ENCODE results near the gene SGMS1.

SGMS1 gene

DNA sequence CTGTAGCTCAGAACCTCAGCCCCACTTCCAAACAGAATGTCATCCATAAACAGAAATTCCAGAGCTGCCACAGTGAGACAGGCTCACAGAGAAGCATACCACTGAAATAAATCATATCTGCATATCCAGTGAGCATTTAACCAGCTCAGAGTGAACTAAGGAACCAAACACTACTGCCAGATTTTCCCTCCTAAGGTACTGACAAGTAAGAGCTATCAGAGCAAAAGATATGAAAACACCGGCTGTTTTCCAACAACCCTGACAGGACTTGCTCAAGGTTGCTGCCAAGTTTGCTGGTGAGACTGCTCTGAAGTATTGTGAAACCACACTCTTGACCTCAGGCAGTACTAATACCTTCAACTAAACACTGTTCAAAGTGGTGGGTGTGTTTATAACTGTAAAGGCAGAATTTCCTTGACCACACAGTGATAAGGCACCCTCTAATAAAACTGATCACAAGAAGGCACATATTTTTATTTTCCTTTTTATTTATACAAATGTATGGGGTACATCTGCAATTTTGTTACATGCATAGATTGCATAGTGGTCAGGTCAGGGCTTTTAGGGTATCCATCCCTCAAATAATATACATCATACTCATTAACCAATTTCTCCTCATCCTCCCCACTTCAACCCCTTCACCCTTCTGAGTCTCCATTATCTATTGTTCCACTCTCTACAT, 18.3 kb downstream of the SGMS1 start:
- Histone ChIP-seq H3K4me3 (ENCODE audit: insufficient read depth in 1 of 2, low read depth in 1 of 2, low read length in 2 of 2) (no peak overlapping the region), H3K9ac (ENCODE audit: low read length) (peak overlapping the region; percentile 63), H3K4ac (ENCODE audit: low read depth in 1 of 2, low read length in 2 of 2) (no peak overlapping the region), H3K18ac (ENCODE audit: low read depth in 1 of 2, low read length in 2 of 2) (no peak overlapping the region), H4K91ac (ENCODE audit: low read length) (no peak overlapping the region), H3K79me1 (replicated peaks; ENCODE audit: low read length, poor library complexity, severe bottlenecking) (peaks cover 15% of the 10 kb centered on the region), H2AFZ (ENCODE audit: low read depth, low read length) (no peak overlapping the region), H2AK5ac (ENCODE audit: low read length, severe bottlenecking) (no peak overlapping the region), H3K4me2 (ENCODE audit: low read length, poor library complexity, severe bottlenecking) (no peak overlapping the region), H2BK12ac (ENCODE audit: low read length in 2 of 2) (no peak overlapping the region), H2BK5ac (ENCODE audit: low read depth, low read length, poor library complexity, severe bottlenecking) (no peak overlapping the region), H3K23ac (ENCODE audit: low read length in 2 of 2) (no peak overlapping the region), H3K27me3 (ENCODE audit: control insufficient read depth in 1 of 2, insufficient read depth in 1 of 2, low read length in 2 of 2) (no peaks in the 10 kb centered on the region), H2BK15ac (ENCODE audit: low read depth, poor library complexity, severe bottlenecking) (no peak overlapping the region), H3K4me1 (ENCODE audit: control insufficient read depth, insufficient read depth, low read depth, low read length) (peaks cover 5% of the 10 kb centered on the region), H3K36me3 (ENCODE audit: control insufficient read depth in 1 of 2, insufficient read depth in 2 of 2, low read depth in 1 of 2, low read length in 2 of 2) (no peaks in the 10 kb centered on the region), H2BK120ac (ENCODE audit: low read depth, low read length) (no peak overlapping the region), H4K8ac (ENCODE audit: low read length) (no peak overlapping the region), H3K9me3 (ENCODE audit: control insufficient read depth, low read length) (no peaks in the 10 kb centered on the region), H3K14ac (ENCODE audit: low read length in 2 of 2) (no peak overlapping the region), H3K27ac (ENCODE audit: low read length, poor library complexity, severe bottlenecking) (peak overlapping the region; percentile 85)
- no CpG with 5 or more reads among the region's 1 CpG for WGBS
- peak; percentile 76 for DNase-seq

DNA sequence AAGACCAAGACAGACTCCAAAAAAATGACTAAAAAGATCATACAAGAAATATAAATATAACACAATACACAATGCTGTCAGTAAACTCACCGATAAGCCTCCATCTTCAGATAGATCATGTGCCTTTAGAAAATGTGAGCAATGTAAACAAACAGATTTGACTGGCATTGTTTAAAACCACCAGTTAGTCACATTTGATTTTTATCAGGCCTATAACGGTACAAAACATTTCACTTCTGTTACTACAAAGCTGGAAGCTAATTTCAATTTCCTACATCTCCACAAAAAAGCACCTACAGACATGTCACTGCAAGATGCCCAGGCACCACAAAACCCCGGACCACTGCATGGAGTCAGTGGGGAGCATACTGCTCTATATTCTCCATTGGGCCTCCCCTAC, 18.9 kb downstream of the SGMS1 start:
- WGBS: 23% methylated on average over 3 of the region's 3 CpGs
- no peak overlapping the region for H3K14ac ChIP-seq (ENCODE audit: low read length in 2 of 2)
- peak; percentile 9 for DNase-seq

DNA sequence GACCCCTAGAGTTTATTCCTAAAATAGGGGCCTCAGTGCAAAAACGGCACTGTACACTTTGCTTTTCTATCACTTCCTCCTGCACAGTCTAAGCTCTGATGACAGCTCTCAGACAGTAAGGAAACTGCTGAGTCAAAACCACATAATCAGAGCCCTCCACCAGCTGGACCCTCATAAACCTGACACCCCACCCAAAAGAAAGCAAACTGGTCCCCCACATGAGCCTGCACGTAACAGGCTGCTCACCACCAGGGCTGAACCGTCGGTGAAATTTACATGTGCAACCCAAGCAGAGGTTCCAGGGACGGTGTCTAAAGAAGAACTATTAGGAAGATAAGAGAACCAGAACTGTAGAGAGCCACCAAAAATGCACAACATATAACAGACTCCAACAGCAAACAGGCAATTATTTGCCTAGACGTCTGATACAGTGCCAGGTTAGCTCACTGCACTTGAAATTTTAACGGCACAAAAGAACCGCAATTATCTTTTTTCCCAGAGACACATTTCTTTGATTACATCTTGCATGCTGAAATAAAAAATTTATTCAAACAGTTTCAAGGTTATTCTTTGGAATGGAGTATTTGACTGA, 19.6 kb downstream of the SGMS1 start:
- peaks cover 5% of the 10 kb centered on the region for H3K4me1 ChIP-seq (ENCODE audit: control insufficient read depth, insufficient read depth, low read depth, low read length)
- no peaks in the 10 kb centered on the region for H3K27me3 ChIP-seq (ENCODE audit: control insufficient read depth in 1 of 2, insufficient read depth in 1 of 2, low read length in 2 of 2)
- no peak overlapping the region for H2BK120ac ChIP-seq (ENCODE audit: low read depth, low read length)
- H3K9me3 ChIP-seq (ENCODE audit: control insufficient read depth, low read length): no peaks in the 10 kb centered on the region
- H4K91ac ChIP-seq (ENCODE audit: low read length): no peak overlapping the region
- no peak overlapping the region for H4K8ac ChIP-seq (ENCODE audit: low read length)
- no peak overlapping the region for H3K14ac ChIP-seq (ENCODE audit: low read length in 2 of 2)
- H3K18ac ChIP-seq (ENCODE audit: low read depth in 1 of 2, low read length in 2 of 2): no peak overlapping the region
- H3K36me3 ChIP-seq (ENCODE audit: control insufficient read depth in 1 of 2, insufficient read depth in 2 of 2, low read depth in 1 of 2, low read length in 2 of 2): no peaks in the 10 kb centered on the region
- H2BK5ac ChIP-seq (ENCODE audit: low read depth, low read length, poor library complexity, severe bottlenecking): no peak overlapping the region
- peak overlapping the region; percentile 63 for H3K9ac ChIP-seq (ENCODE audit: low read length)
- H3K27ac ChIP-seq (ENCODE audit: low read length, poor library complexity, severe bottlenecking): no peak overlapping the region
- no peak overlapping the region for H2AFZ ChIP-seq (ENCODE audit: low read depth, low read length)
- H2AK5ac ChIP-seq (ENCODE audit: low read length, severe bottlenecking): no peak overlapping the region
- no peak overlapping the region for H3K4me3 ChIP-seq (ENCODE audit: insufficient read depth in 1 of 2, low read depth in 1 of 2, low read length in 2 of 2)
- H2BK12ac ChIP-seq (ENCODE audit: low read length in 2 of 2): no peak overlapping the region
- no peak overlapping the region for H3K4me2 ChIP-seq (ENCODE audit: low read length, poor library complexity, severe bottlenecking)
- peaks cover 8% of the 10 kb centered on the region for H3K79me1 ChIP-seq (replicated peaks; ENCODE audit: low read length, poor library complexity, severe bottlenecking)
- DNase-seq: peak; percentile 6
- no peak overlapping the region for H2BK15ac ChIP-seq (ENCODE audit: low read depth, poor library complexity, severe bottlenecking)
- 58% methylated on average over 8 of the region's 8 CpGs for WGBS
- H3K4ac ChIP-seq (ENCODE audit: low read depth in 1 of 2, low read length in 2 of 2): no peak overlapping the region
- peak overlapping the region in 1 of 2 experiments; percentile 59 for H3K23ac ChIP-seq (ENCODE audit: low read length in 2 of 2)

More for the DNA sequence above, 18.9 kb downstream of the SGMS1 start:
- Histone ChIP-seq H3K4me3 (ENCODE audit: insufficient read depth in 1 of 2, low read depth in 1 of 2, low read length in 2 of 2) (no peak overlapping the region), H3K9me3 (ENCODE audit: control insufficient read depth, low read length) (no peaks in the 10 kb centered on the region), H2AK5ac (ENCODE audit: low read length, severe bottlenecking) (no peak overlapping the region), H2BK12ac (ENCODE audit: low read length in 2 of 2) (no peak overlapping the region), H2BK120ac (ENCODE audit: low read depth, low read length) (no peak overlapping the region), H3K4ac (ENCODE audit: low read depth in 1 of 2, low read length in 2 of 2) (no peak overlapping the region), H3K4me1 (ENCODE audit: control insufficient read depth, insufficient read depth, low read depth, low read length) (peaks cover 5% of the 10 kb centered on the region), H3K4me2 (ENCODE audit: low read length, poor library complexity, severe bottlenecking) (no peak overlapping the region), H3K79me1 (replicated peaks; ENCODE audit: low read length, poor library complexity, severe bottlenecking) (peaks cover 12% of the 10 kb centered on the region), H4K91ac (ENCODE audit: low read length) (no peak overlapping the region), H4K8ac (ENCODE audit: low read length) (no peak overlapping the region), H3K36me3 (ENCODE audit: control insufficient read depth in 1 of 2, insufficient read depth in 2 of 2, low read depth in 1 of 2, low read length in 2 of 2) (no peaks in the 10 kb centered on the region), H3K27ac (ENCODE audit: low read length, poor library complexity, severe bottlenecking) (peak overlapping the region; percentile 85), H2BK15ac (ENCODE audit: low read depth, poor library complexity, severe bottlenecking) (no peak overlapping the region), H3K27me3 (ENCODE audit: control insufficient read depth in 1 of 2, insufficient read depth in 1 of 2, low read length in 2 of 2) (no peaks in the 10 kb centered on the region), H2BK5ac (ENCODE audit: low read depth, low read length, poor library complexity, severe bottlenecking) (no peak overlapping the region), H3K18ac (ENCODE audit: low read depth in 1 of 2, low read length in 2 of 2) (no peak overlapping the region), H3K23ac (ENCODE audit: low read length in 2 of 2) (no peak overlapping the region), H3K9ac (ENCODE audit: low read length) (peak overlapping the region; percentile 63), H2AFZ (ENCODE audit: low read depth, low read length) (no peak overlapping the region)

DNA sequence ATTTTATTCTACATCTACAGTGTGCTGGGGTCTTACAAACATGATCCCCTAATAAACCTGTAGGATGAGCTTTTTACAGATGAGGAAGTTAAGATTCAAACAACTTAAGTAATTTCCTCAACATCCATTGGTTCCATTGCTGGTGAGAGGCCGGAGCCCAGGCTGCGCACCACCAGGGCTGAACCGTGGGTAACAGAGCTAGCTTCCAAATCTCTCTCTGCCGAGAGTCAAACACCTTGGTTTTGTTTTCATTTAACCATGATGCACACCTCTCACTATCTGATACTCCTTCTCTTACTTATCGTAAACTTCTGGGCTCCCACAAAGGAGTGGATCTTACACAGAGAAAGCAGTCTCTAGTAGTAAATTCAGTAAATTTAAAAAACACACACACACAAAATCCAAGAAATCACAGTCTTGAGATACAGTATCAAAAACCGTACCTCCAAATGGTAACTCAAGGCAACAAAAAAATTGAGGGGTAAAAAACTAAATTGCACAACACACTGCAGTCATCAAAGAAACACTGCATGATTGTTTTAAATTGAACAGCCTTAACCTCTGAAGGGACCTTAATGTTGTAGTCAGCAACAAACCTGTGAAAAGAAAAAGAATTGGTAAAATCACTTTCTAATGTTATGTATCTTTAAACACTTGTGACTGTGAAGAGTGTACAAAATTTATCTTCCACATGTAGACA, 20.5 kb downstream of the SGMS1 start:
- H2BK120ac ChIP-seq (ENCODE audit: low read depth, low read length): no peak overlapping the region

More for the DNA sequence above, 20.5 kb downstream of the SGMS1 start:
- H3K9me3 ChIP-seq (ENCODE audit: control insufficient read depth, low read length): no peaks in the 10 kb centered on the region
- no peak overlapping the region for H4K8ac ChIP-seq (ENCODE audit: low read length)
- no peak overlapping the region for H3K4me2 ChIP-seq (ENCODE audit: low read length, poor library complexity, severe bottlenecking)
- no peak overlapping the region for H3K4me3 ChIP-seq (ENCODE audit: insufficient read depth in 1 of 2, low read depth in 1 of 2, low read length in 2 of 2)
- no peak overlapping the region for H3K4ac ChIP-seq (ENCODE audit: low read depth in 1 of 2, low read length in 2 of 2)
- peak overlapping the region; percentile 63 for H3K9ac ChIP-seq (ENCODE audit: low read length)
- no peak overlapping the region for H3K27ac ChIP-seq (ENCODE audit: low read length, poor library complexity, severe bottlenecking)
- WGBS: 93% methylated on average over 6 of the region's 6 CpGs
- H3K36me3 ChIP-seq (ENCODE audit: control insufficient read depth in 1 of 2, insufficient read depth in 2 of 2, low read depth in 1 of 2, low read length in 2 of 2): no peaks in the 10 kb centered on the region
- DNase-seq: no peak
- H2BK12ac ChIP-seq (ENCODE audit: low read length in 2 of 2): no peak overlapping the region
- H3K27me3 ChIP-seq (ENCODE audit: control insufficient read depth in 1 of 2, insufficient read depth in 1 of 2, low read length in 2 of 2): no peaks in the 10 kb centered on the region
- H4K91ac ChIP-seq (ENCODE audit: low read length): no peak overlapping the region
- H3K4me1 ChIP-seq (ENCODE audit: control insufficient read depth, insufficient read depth, low read depth, low read length): peaks cover 5% of the 10 kb centered on the region
- peaks cover 8% of the 10 kb centered on the region for H3K79me1 ChIP-seq (replicated peaks; ENCODE audit: low read length, poor library complexity, severe bottlenecking)
- no peak overlapping the region for H2AFZ ChIP-seq (ENCODE audit: low read depth, low read length)
- peak overlapping the region; percentile 51 for H2BK5ac ChIP-seq (ENCODE audit: low read depth, low read length, poor library complexity, severe bottlenecking)
- no peak overlapping the region for H3K14ac ChIP-seq (ENCODE audit: low read length in 2 of 2)
- H2AK5ac ChIP-seq (ENCODE audit: low read length, severe bottlenecking): peak overlapping the region; percentile 53
- H3K18ac ChIP-seq (ENCODE audit: low read depth in 1 of 2, low read length in 2 of 2): no peak overlapping the region
- no peak overlapping the region for H3K23ac ChIP-seq (ENCODE audit: low read length in 2 of 2)
- no peak overlapping the region for H2BK15ac ChIP-seq (ENCODE audit: low read depth, poor library complexity, severe bottlenecking)
